GM12874 (cell line): ENCODE measurements around the gene TSPAN10.

Experiments
- TF ChIP-seq, protein P1 (sequence below): IDR thresholded peaks from 2 replicates; pipeline ENCODE4 v1.5.1; 2011; ENCODE audit warnings: low read depth, mild to moderate bottlenecking, control low read depth, low read length, moderate library complexity; ENCODE audit not compliant: insufficient read depth

TSPAN10 gene

GRCh38 chr17:81693509-81694210 lies 56.7 kb downstream of the TSPAN10 start:
- TF ChIP-seq, protein P1, sequence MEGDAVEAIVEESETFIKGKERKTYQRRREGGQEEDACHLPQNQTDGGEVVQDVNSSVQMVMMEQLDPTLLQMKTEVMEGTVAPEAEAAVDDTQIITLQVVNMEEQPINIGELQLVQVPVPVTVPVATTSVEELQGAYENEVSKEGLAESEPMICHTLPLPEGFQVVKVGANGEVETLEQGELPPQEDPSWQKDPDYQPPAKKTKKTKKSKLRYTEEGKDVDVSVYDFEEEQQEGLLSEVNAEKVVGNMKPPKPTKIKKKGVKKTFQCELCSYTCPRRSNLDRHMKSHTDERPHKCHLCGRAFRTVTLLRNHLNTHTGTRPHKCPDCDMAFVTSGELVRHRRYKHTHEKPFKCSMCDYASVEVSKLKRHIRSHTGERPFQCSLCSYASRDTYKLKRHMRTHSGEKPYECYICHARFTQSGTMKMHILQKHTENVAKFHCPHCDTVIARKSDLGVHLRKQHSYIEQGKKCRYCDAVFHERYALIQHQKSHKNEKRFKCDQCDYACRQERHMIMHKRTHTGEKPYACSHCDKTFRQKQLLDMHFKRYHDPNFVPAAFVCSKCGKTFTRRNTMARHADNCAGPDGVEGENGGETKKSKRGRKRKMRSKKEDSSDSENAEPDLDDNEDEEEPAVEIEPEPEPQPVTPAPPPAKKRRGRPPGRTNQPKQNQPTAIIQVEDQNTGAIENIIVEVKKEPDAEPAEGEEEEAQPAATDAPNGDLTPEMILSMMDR: no peak

DNA sequence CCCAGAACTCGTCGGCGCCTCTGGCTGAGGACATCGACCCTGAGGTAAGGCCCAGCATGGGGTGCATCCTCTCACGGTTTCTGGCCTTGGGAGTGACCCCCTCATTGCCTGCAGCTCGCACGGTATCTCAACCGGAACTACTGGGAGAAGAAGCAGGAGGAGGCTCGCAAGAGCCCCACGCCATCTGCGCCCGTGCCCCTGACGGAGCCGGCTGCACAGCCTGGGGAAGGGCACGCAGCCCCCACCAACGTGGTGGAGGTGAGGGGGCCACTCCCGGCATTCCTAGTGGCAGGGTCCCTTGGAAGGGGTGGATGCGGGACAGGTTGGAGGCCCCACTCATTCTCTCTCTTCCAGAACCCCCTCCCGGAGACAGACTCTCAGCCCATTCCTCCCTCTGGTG lies 57.8 kb downstream of the TSPAN10 start:
- TF ChIP-seq, protein P1: no peak

DNA sequence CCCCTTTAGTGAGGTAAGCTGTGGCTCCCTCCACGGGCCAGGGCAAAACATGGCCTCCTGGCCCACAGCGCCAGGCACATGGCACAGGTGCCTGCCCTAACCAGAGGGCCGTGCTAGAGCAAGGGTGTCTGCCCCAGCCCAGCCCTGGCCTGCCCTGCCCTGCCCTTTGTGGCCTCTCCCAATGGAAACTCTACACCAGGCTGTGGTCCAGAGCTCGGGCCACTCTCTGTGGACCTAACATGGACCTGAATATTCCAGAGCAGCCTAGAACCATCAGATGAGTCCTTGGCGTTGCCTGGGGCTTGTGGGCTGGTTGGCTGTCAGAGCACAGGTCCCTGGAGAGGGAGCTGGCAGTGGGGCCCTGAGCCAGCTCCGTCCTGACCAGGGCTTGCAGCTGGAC lies 58.2 kb downstream of the TSPAN10 start:
- TF ChIP-seq, protein P1: no peak

- TF ChIP-seq, protein P1: no peak
Measured at GRCh38 chr17:81695801-81696200, 58.8 kb downstream of the TSPAN10 start.

DNA sequence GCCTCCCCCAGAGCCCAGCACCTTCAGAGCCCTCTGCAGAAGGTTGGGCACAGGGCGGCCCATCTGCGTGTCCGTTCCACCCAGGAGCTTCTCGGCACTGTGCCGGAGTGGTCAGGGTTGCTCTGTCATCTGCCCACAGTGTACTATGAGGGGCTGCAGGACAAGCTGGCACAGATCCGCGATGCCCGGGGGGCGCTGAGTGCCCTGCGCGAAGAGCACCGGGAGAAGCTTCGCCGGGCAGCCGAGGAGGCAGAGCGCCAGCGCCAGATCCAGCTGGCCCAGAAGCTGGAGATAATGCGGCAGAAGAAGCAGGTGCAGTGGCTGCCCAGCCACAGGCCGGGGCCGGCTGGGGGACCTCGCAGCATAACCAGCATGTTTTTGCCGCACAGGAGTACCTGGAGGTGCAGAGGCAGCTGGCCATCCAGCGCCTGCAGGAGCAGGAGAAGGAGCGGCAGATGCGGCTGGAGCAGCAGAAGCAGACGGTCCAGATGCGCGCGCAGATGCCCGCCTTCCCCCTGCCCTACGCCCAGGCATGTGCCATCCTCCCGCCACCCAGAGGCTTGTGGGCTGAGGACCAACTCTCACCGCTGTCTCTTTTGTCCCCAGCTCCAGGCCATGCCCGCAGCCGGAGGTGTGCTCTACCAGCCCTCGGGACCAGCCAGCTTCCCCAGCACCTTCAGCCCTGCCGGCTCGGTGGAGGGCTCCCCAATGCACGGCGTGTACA lies 59.4 kb downstream of the TSPAN10 start:
- TF ChIP-seq, protein P1: no peak

- TF ChIP-seq, protein P1: no peak
Measured at GRCh38 chr17:81697261-81698044, 60.5 kb downstream of the TSPAN10 start.
